ENCODE data around the gene ERAL1. TPM values are rescaled to one million over a fixed set of nuclear protein-coding genes. Genes with fewer than 3 reads are reported as not detected.
"Not testable (repeated sequence)": the region's sequence is repeated elsewhere in the genome, so short reads cannot be mapped to it uniquely, and the experiment has no call there.

Gene ERAL1
- total RNA-seq, 4 donors from 2014 or later = 26.4 to 52.8 (median 36.2) TPM

GRCh38 chr17:28889996-28890395, 35.2 kb downstream of the ERAL1 start:
- peak in 1 of 2 donors; percentile 29 for TF ChIP-seq EP300 (IDR thresholded peaks at IDR 0.05)
- TF ChIP-seq CTCF (IDR thresholded peaks at IDR 0.05) = no peak
- no peak for TF ChIP-seq POLR2A (IDR thresholded peaks at IDR 0.05)
- Histone ChIP-seq H3K9me3 (no peaks in the 10 kb centered on the region), H3K4me1 (peaks cover 0 to 64% (median 30%) of the 10 kb centered on the region in 4 donors), H3K27ac (peak overlapping the region in 2 of 4 donors; percentile 30 to 79), H3K4me3 (no peak overlapping the region), H3K36me3 (peaks cover 0 to 54% (median 7%) of the 10 kb centered on the region in 3 donors), H3K27me3 (no peaks in the 10 kb centered on the region)
- DNase-seq (ENCODE audit: low spot score in 2 of 2) = no peak
- 42 to 51% methylated on average over 5 of the region's 5 CpGs for WGBS, 2 donors

- peaks cover 0 to 42% (median 7%) of the 10 kb centered on the region in 3 donors for H3K36me3 ChIP-seq
- WGBS, 2 donors = 71 to 73% methylated on average over 1 of the region's 1 CpG
- peak overlapping the region in 1 of 4 donors; percentile 79 for H3K27ac ChIP-seq
- no peak overlapping the region for H3K4me3 ChIP-seq
- no peak for DNase-seq (ENCODE audit: low spot score in 2 of 2)
- no peaks in the 10 kb centered on the region for H3K9me3 ChIP-seq
- no peaks in the 10 kb centered on the region for H3K27me3 ChIP-seq
- peaks cover 0 to 76% (median 36%) of the 10 kb centered on the region in 4 donors for H3K4me1 ChIP-seq
- TF ChIP-seq EP300 (IDR thresholded peaks at IDR 0.05) (no peak), POLR2A (IDR thresholded peaks at IDR 0.05) (no peak)
Observed at GRCh38 chr17:28891201-28891600, 36.4 kb downstream of the ERAL1 start.

- no peak overlapping the region for H3K4me3 ChIP-seq
- H3K4me1 ChIP-seq = peaks cover 0 to 82% (median 41%) of the 10 kb centered on the region in 4 donors
- no peak for TF ChIP-seq POLR2A (IDR thresholded peaks at IDR 0.05)
- TF ChIP-seq EP300 (IDR thresholded peaks at IDR 0.05) = no peak
- no peak for TF ChIP-seq CTCF (IDR thresholded peaks at IDR 0.05)
- H3K27ac ChIP-seq = peak overlapping the region in 2 of 4 donors; percentile 31 to 70
- H3K36me3 ChIP-seq = peaks cover 0 to 33% (median 0%) of the 10 kb centered on the region in 3 donors
- no peak for DNase-seq (ENCODE audit: low spot score in 2 of 2)
- no peaks in the 10 kb centered on the region for H3K9me3 ChIP-seq
- 88 to 89% methylated on average over 4 of the region's 4 CpGs for WGBS, 2 donors
- H3K27me3 ChIP-seq = no peaks in the 10 kb centered on the region
Observed at GRCh38 chr17:28892024-28892423, 37.2 kb downstream of the ERAL1 start.

GRCh38 chr17:28893248-28894183, 38.7 kb downstream of the ERAL1 start:
- DNase-seq (ENCODE audit: low spot score in 2 of 2); H3K27me3 ChIP-seq; H3K9me3 ChIP-seq; H3K4me3 ChIP-seq: not testable (repeated sequence)
- Histone ChIP-seq H3K4me1 (peaks cover 0 to 90% (median 49%) of the 10 kb centered on the region in 4 donors), H3K36me3 (peaks cover 0 to 19% (median 0%) of the 10 kb centered on the region in 3 donors), H3K27ac (peak overlapping the region in 3 of 4 donors; percentile 60 to 70 (median 68))
- 76 to 84% methylated on average over 16 of the region's 16 CpGs for WGBS, 2 donors

GRCh38 chr17:28895794-28896447, 41.1 kb downstream of the ERAL1 start:
- DNase-seq (ENCODE audit: low spot score in 2 of 2) = no peak
- Histone ChIP-seq H3K27ac (peak overlapping the region; percentile 70 to 99 (median 93)), H3K9me3 (no peaks in the 10 kb centered on the region), H3K4me3 (peak overlapping the region in 3 of 4 donors; percentile 66 to 98 (median 87)), H3K4me1 (peaks cover 0 to 69% (median 39%) of the 10 kb centered on the region in 4 donors), H3K27me3 (no peaks in the 10 kb centered on the region), H3K36me3 (peaks cover 0 to 16% (median 0%) of the 10 kb centered on the region in 3 donors)
- WGBS, 2 donors = 45 to 69% methylated on average over 3 of the region's 3 CpGs
- TF ChIP-seq POLR2A (IDR thresholded peaks at IDR 0.05) = no peak
- no peak for TF ChIP-seq EP300 (IDR thresholded peaks at IDR 0.05)
- no peak for TF ChIP-seq CTCF (IDR thresholded peaks at IDR 0.05)

Data from tibial nerve (tissue), 4 donors.